ENCODE results near the gene AXIN1. TPM values are rescaled to one million over a fixed set of nuclear protein-coding genes. Genes with fewer than 3 reads are reported as not detected.

Gene AXIN1
- total and polyA plus RNA-seq, 2 of the 8 experiments (the other 6 are each of a cell fraction or from before 2014, with no cell fraction given) = 12.5 to 41.9 TPM

DNA sequence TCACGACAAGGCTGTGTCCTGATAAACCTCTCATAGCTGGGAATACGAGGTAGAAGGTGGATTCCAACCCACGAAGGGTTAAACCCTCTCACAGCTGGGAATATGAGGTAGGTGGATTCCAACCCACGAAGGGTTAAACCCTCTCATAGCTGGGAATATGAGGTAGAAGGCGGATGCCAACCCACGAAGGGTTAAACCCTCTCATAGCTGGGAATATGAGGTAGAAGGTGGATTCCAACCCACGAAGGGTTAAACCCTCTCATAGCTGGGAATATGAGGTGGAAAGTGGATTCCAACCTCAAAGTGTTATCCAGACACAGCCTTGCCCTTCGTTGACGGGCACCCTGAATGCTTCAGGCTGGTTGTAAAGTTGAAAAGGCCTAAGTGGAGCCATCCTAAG, 31.0 kb downstream of the AXIN1 start:
- Histone ChIP-seq H3K18ac (ENCODE audit: extremely low read depth, low read length) (no peak overlapping the region), H3K14ac (ENCODE audit: insufficient read length) (no peak overlapping the region), H4K5ac (ENCODE audit: insufficient read length, low read depth, low read length) (no peak overlapping the region), H2AFZ (ENCODE audit: low read length) (no peak overlapping the region), H3K9me3 (ENCODE audit: insufficient read depth in 2 of 2, low read depth in 1 of 2, low read length in 1 of 2) (no peaks in the 10 kb centered on the region), H3K4me3 (ENCODE audit: extremely low read depth in 1 of 4, insufficient read depth in 2 of 4, low read depth in 3 of 4, low read length in 4 of 4) (no peak overlapping the region), H4K20me1 (replicated peaks in 1 of 2; ENCODE audit: control insufficient read depth in 1 of 2, insufficient read depth in 2 of 2, low read length in 2 of 2) (peaks cover 31 to 53% of the 10 kb centered on the region in 2 experiments), H4K8ac (ENCODE audit: extremely low read depth, insufficient read depth, low read length) (no peak overlapping the region), H2AK5ac (ENCODE audit: low read depth, low read length) (no peak overlapping the region), H3K56ac (replicated peaks; ENCODE audit: insufficient read length, low read depth, low read length) (no peak overlapping the region), H3K79me2 (ENCODE audit: control insufficient read depth in 1 of 2, insufficient read depth in 2 of 2, low read length in 2 of 2) (peaks cover 0 to 81% of the 10 kb centered on the region in 2 experiments; a peak in 3 of 4 replicates), H2BK5ac (ENCODE audit: low read depth, low read length) (no peak overlapping the region; the same call in 1 of the 2 replicates), H4K91ac (replicated peaks; ENCODE audit: insufficient read length, low read length) (no peak overlapping the region), H2BK12ac (ENCODE audit: low read depth, low read length) (no peak overlapping the region), H3K4me1 (replicated peaks in 1 of 4; ENCODE audit: control insufficient read depth in 3 of 4, insufficient read depth in 4 of 4, low read length in 3 of 4) (peaks cover 0 to 21% (median 14%) of the 10 kb centered on the region in 4 experiments; a peak in 6 of 7 replicates), H3K79me1 (ENCODE audit: low read depth, low read length) (peaks cover 41% of the 10 kb centered on the region), H3K4me2 (ENCODE audit: insufficient read depth in 1 of 2, low read depth in 2 of 2, low read length in 2 of 2) (no peak overlapping the region), H3K36me3 (ENCODE audit: control insufficient read depth in 2 of 4, insufficient read depth in 4 of 4, low read length in 3 of 4) (no peaks in the 10 kb centered on the region; a peak in 1 of 8 replicates), H3K23me2 (ENCODE audit: low read depth, low read length) (no peaks in the 10 kb centered on the region; the same call in 1 of the 2 replicates), H2BK120ac (replicated peaks; ENCODE audit: low read depth, low read length) (no peak overlapping the region), H2BK20ac (ENCODE audit: low read length) (no peak overlapping the region), H3K27ac (ENCODE audit: low read depth, low read length) (no peak overlapping the region), H3K27me3 (replicated peaks in 1 of 4; ENCODE audit: control insufficient read depth in 3 of 4, extremely low read depth in 1 of 4, insufficient read depth in 3 of 4, low read length in 3 of 4) (no peaks in the 10 kb centered on the region), H3K4ac (replicated peaks; ENCODE audit: insufficient read length, low read depth, low read length) (no peak overlapping the region), H2BK15ac (ENCODE audit: low read length) (no peak overlapping the region), H3K9ac (replicated peaks in 1 of 4; ENCODE audit: extremely low read depth in 1 of 4, low read depth in 3 of 4, low read length in 3 of 4) (no peak overlapping the region), H3K23ac (ENCODE audit: insufficient read length) (no peak overlapping the region)
- CTCF ChIA-PET (ENCODE audit: partially characterized antibody) = interaction anchor here (0.6 to 5.2 kb wide), 11 partner anchors 10 to 215 kb away, joined by 3 to 46 read pairs (median 4); no protein-coding TSS in a partner anchor
- DNase-seq (ENCODE audit: low read depth in 1 of 2, low spot score in 2 of 2) (no peak), FAIRE-seq (no peak)
- POLR2A ChIA-PET (ENCODE audit: partially characterized antibody) = interaction anchor here (0.7 to 1.4 kb wide), 3 partner anchors 16 to 120 kb away, joined by 3 read pairs; partner anchors contain the start of gene LUC7L
- WGBS, 2 experiments (ENCODE audit: extremely low coverage in 1 of 2, insufficient coverage in 1 of 2, insufficient read length in 1 of 2, insufficient replicate concordance in 2 of 2, low coverage in 1 of 2, low lambda C conversion rate in 2 of 2, missing lambda C conversion rate in 1 of 2) = 85% methylated on average over 9 of the region's 9 CpGs; no CpG with 5 or more reads in 1 of the 2 experiments
- TF ChIP-seq PHF8 (conservative IDR thresholded peaks at IDR 0.05; ENCODE audit: low read depth, low read length) (no peak), CHD1 (IDR thresholded peaks at IDR 0.05; ENCODE audit: low read depth, low read length) (no peak), TBP (IDR thresholded peaks at IDR 0.05; ENCODE audit: low read depth, low read length) (no peak), TAF1 (IDR thresholded peaks at IDR 0.05; ENCODE audit: low read depth, low read length) (no peak), CEBPB (IDR thresholded peaks at IDR 0.05; ENCODE audit: low read depth, low read length) (no peak), RFX5 (IDR thresholded peaks at IDR 0.05; ENCODE audit: borderline replicate concordance, low read depth, low read length) (no peak), ASH2L (IDR thresholded peaks at IDR 0.05; ENCODE audit: low read length) (no peak), FOSL1 (IDR thresholded peaks at IDR 0.05; ENCODE audit: insufficient read depth, low read depth, low read length) (no peak), EGR1 (IDR thresholded peaks at IDR 0.05; ENCODE audit: borderline replicate concordance, low read depth, low read length) (no peak), SUZ12 (IDR thresholded peaks at IDR 0.05; ENCODE audit: low read length) (no peak), YY1 (IDR thresholded peaks at IDR 0.05; ENCODE audit: low read depth, low read length) (no peak)
- TF ChIP-seq, protein P1, sequence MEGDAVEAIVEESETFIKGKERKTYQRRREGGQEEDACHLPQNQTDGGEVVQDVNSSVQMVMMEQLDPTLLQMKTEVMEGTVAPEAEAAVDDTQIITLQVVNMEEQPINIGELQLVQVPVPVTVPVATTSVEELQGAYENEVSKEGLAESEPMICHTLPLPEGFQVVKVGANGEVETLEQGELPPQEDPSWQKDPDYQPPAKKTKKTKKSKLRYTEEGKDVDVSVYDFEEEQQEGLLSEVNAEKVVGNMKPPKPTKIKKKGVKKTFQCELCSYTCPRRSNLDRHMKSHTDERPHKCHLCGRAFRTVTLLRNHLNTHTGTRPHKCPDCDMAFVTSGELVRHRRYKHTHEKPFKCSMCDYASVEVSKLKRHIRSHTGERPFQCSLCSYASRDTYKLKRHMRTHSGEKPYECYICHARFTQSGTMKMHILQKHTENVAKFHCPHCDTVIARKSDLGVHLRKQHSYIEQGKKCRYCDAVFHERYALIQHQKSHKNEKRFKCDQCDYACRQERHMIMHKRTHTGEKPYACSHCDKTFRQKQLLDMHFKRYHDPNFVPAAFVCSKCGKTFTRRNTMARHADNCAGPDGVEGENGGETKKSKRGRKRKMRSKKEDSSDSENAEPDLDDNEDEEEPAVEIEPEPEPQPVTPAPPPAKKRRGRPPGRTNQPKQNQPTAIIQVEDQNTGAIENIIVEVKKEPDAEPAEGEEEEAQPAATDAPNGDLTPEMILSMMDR (IDR thresholded peaks at IDR 0.05; ENCODE audit: control extremely low read depth in 1 of 3, insufficient read depth in 1 of 3, low read depth in 1 of 3, low read length in 3 of 3) = no peak
